OCI-LY3 (cell line): ENCODE data around the gene THBS1.

Experiments
- CTCF ChIP-seq: fragments of 200-600, 300-600 bp; sonication (generic); IDR thresholded peaks from 2 replicates; pipeline ENCODE4 v1.5.1; 2014; ENCODE audit warnings: antibody characterized with exemption, low read length, low read depth
- EZH2phosphoT487 ChIP-seq: fragments of 200-600 bp; shearing (Covaris generic); IDR thresholded peaks from 2 replicates; pipeline ENCODE4 v1.6.1; 2018; ENCODE audit warnings: antibody characterized with exemption, mixed run types, low read depth

GRCh38 chr15:39613271-39613670 is 32.4 kb downstream of the THBS1 start:
- no peak for TF ChIP-seq CTCF
- no peak for TF ChIP-seq EZH2phosphoT487
